Choroid plexus epithelial cell (primary cell): ENCODE measurements around the gene SPECC1.
A peak's percentile ranks its signal among the peaks of the same experiment; 100 is the strongest.
"Not testable (repeated sequence)": the region's sequence is repeated elsewhere in the genome, so short reads cannot be mapped to it uniquely, and the experiment has no call there.

ENCODE experiments used
- DNase-seq: peaks from one replicate; pipeline ENCODE4 v3.0.0-alpha.2; 2010; ENCODE audit warnings: low read depth
- H3K4me3 ChIP-seq: 2 replicates; pipeline ENCODE4 v1.5.1; 2011; ENCODE audit warnings: low read depth, mild to moderate bottlenecking, control low read depth, low read length, moderate library complexity
- CTCF ChIP-seq: conservative IDR thresholded peaks from 2 replicates; pipeline ENCODE4 v1.5.1; 2011; ENCODE audit warnings: low read depth, mild to moderate bottlenecking, control low read depth, inconsistent platforms, low read length, moderate library complexity

The SPECC1 gene

GRCh38 chr17:20098314-20098713 is 89.2 kb downstream of the SPECC1 start:
- no peak for DNase-seq
- no peak overlapping the region for H3K4me3 ChIP-seq
- no peak for TF ChIP-seq CTCF

- not testable (repeated sequence) for DNase-seq, H3K4me3 ChIP-seq
Measured at GRCh38 chr17:20100806-20101205, 91.6 kb downstream of the SPECC1 start.

- H3K4me3 ChIP-seq: no peak overlapping the region
- no peak for DNase-seq
- TF ChIP-seq CTCF: no peak
Measured at GRCh38 chr17:20103454-20104446, 94.6 kb downstream of the SPECC1 start.

- DNase-seq: no peak
- TF ChIP-seq CTCF: no peak
- H3K4me3 ChIP-seq: no peak overlapping the region
Measured at GRCh38 chr17:20105539-20106280, 96.6 kb downstream of the SPECC1 start.

GRCh38 chr17:20106446-20106845 is 97.3 kb downstream of the SPECC1 start:
- not testable (repeated sequence) for DNase-seq, H3K4me3 ChIP-seq

GRCh38 chr17:20109076-20109475 is 99.9 kb downstream of the SPECC1 start:
- no peak for TF ChIP-seq CTCF
- H3K4me3 ChIP-seq: no peak overlapping the region
- DNase-seq: no peak

- H3K4me3 ChIP-seq: no peak overlapping the region
- TF ChIP-seq CTCF: no peak
- no peak for DNase-seq
Measured at GRCh38 chr17:20111538-20111937, 102.4 kb downstream of the SPECC1 start.

- no peak for TF ChIP-seq CTCF
- peak; percentile 35 for DNase-seq
- no peak overlapping the region for H3K4me3 ChIP-seq
Measured at GRCh38 chr17:20114466-20114865, 105.3 kb downstream of the SPECC1 start.
